Lung (tissue), 12 donors: ENCODE data around the gene SCLT1. TPM values are rescaled to one million over a fixed set of nuclear protein-coding genes. Genes with fewer than 3 reads are reported as not detected.

Experiments used
- ATAC-seq: fragments of 200-7000 bp; cut with Tn5 transposase; one replicate; pipeline ENCODE4 v1.9.1; 2020; ENCODE audit warnings: moderate number of reproducible peaks; ENCODE audit not compliant: insufficient read depth, low FRiP score
- DNase-seq, 3 donors: peaks; one replicate each; pipeline ENCODE4 v3.0.0-alpha.2; 2013 to 2017
- H3K27ac ChIP-seq, 2 donors: one replicate each; pipeline ENCODE4 v1.5.1; 2013; ENCODE audit warnings: mild to moderate bottlenecking in 2 of 2, moderate library complexity in 2 of 2, control low read depth in 1 of 2, inconsistent platforms in 1 of 2, low read depth in 1 of 2, low read length in 1 of 2
- H3K27me3 ChIP-seq, 3 donors: one replicate each; pipeline ENCODE4 v1.5.1; 2013; ENCODE audit warnings: low read length in 2 of 3; ENCODE audit not compliant: control insufficient read depth in 3 of 3, insufficient read depth in 3 of 3
- H3K36me3 ChIP-seq, 4 donors: one replicate each; pipeline ENCODE4 v1.5.1; 2013; ENCODE audit warnings: low read length in 4 of 4, mild to moderate bottlenecking in 1 of 4, moderate library complexity in 1 of 4; ENCODE audit not compliant: control insufficient read depth in 4 of 4, insufficient read depth in 4 of 4
- H3K4me1 ChIP-seq, 5 donors: one replicate each; pipeline ENCODE4 v1.5.1; 2013; ENCODE audit warnings: low read length in 5 of 5, mild to moderate bottlenecking in 2 of 5, moderate library complexity in 1 of 5; ENCODE audit not compliant: control insufficient read depth in 5 of 5, insufficient read depth in 5 of 5
- H3K4me3 ChIP-seq: one replicate; pipeline ENCODE4 v1.5.1; 2013; ENCODE audit warnings: mild to moderate bottlenecking, control low read depth, moderate library complexity
- H3K9ac ChIP-seq, 2 donors: one replicate each; pipeline ENCODE4 v1.5.1; 2013; ENCODE audit warnings: low read length in 2 of 2, control low read depth in 1 of 2; ENCODE audit not compliant: insufficient read depth in 1 of 2
- H3K9me3 ChIP-seq, 4 donors: one replicate each; pipeline ENCODE4 v1.5.1; 2013; ENCODE audit warnings: low read length in 3 of 4, mild to moderate bottlenecking in 1 of 4, moderate library complexity in 1 of 4; ENCODE audit not compliant: control insufficient read depth in 4 of 4, insufficient read depth in 3 of 4
- WGBS, 2 donors: extraction: QIAGEN DNeasy Blood & Tissue Kit; methylation state at CpG; one replicate each; pipeline ENCODE4 v1.1.7; 2013; 5-methylcytosine and 5-hydroxymethylcytosine counted together
- polyA plus RNA-seq, 2 donors: library from polyadenylated mRNA; stranded (reverse); fragments of 200-250 nt; gene quantifications; one replicate each; pipeline ENCODE4 v1.2.1, GENCODE V29; 2013
- total RNA-seq, 2 donors: library from RNA; depleted of rRNA in 1 of 2; stranded (reverse); fragments of >200 nt in 1 of 2; gene quantifications; one replicate each; pipeline ENCODE4 v1.2.1, GENCODE V29; 2014 to 2021
- TF ChIP-seq, protein P1 (sequence below): IDR thresholded peaks from 2 replicates; pipeline ENCODE4 v1.5.1; 2012; ENCODE audit warnings: mild to moderate bottlenecking; ENCODE audit errors: control extremely low read depth, extremely low read depth
- donor health status: control.
- donor health status: control.
- donor health status: Bipolar disorder and iron deficiency.
- donor health status: healthy.
- donor health status: DM: yes; HTN: yes; CAD: no.

The SCLT1 gene
- total and polyA plus RNA-seq, 4 donors: 4.3 to 31.8 (median 9.7) TPM

- Histone ChIP-seq H3K4me1 (peaks cover 0 to 16% (median 5%) of the 10 kb centered on the region in 5 donors), H3K9me3 (no peaks in the 10 kb centered on the region), H3K27me3 (no peaks in the 10 kb centered on the region), H3K36me3 (peaks cover 0 to 6% (median 4%) of the 10 kb centered on the region in 4 donors), H3K9ac (no peak overlapping the region), H3K4me3 (no peak overlapping the region), H3K27ac (no peak overlapping the region)
- DNase-seq (no peak), ATAC-seq (no peak)
- TF ChIP-seq, protein P1, sequence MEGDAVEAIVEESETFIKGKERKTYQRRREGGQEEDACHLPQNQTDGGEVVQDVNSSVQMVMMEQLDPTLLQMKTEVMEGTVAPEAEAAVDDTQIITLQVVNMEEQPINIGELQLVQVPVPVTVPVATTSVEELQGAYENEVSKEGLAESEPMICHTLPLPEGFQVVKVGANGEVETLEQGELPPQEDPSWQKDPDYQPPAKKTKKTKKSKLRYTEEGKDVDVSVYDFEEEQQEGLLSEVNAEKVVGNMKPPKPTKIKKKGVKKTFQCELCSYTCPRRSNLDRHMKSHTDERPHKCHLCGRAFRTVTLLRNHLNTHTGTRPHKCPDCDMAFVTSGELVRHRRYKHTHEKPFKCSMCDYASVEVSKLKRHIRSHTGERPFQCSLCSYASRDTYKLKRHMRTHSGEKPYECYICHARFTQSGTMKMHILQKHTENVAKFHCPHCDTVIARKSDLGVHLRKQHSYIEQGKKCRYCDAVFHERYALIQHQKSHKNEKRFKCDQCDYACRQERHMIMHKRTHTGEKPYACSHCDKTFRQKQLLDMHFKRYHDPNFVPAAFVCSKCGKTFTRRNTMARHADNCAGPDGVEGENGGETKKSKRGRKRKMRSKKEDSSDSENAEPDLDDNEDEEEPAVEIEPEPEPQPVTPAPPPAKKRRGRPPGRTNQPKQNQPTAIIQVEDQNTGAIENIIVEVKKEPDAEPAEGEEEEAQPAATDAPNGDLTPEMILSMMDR: no peak
- 91 to 96% methylated on average over 2 of the region's 2 CpGs for WGBS, 2 donors
Measured at GRCh38 chr4:129087516-129087915, 5.8 kb downstream of the SCLT1 start.

DNA sequence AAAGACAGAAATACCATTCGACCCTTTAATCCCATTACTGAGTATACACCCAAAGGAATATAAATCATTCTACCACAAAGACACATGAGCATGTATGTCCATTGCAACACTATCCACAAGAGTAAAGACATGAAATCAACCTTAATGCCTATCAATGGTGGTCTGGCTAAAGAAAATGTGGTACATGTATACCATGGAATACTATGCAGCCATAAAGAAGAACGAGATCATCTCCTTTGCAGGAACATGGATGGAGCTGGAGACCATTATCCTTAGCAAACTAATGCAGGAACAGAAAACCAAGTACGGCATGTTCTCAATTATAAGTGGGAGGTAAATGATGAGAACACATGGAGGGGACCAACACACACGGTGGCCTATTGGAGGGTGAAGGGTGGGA, 7.9 kb downstream of the SCLT1 start:
- Histone ChIP-seq H3K9ac (no peak overlapping the region), H3K4me1 (no peaks in the 10 kb centered on the region), H3K9me3 (peaks cover 0 to 3% (median under 1%) of the 10 kb centered on the region in 4 donors), H3K36me3 (peaks cover 2 to 17% (median 12%) of the 10 kb centered on the region in 4 donors), H3K27me3 (no peaks in the 10 kb centered on the region), H3K4me3 (no peak overlapping the region), H3K27ac (no peak overlapping the region)
- TF ChIP-seq, protein P1: no peak
- DNase-seq (no peak), ATAC-seq (no peak)
- WGBS, 2 donors: 97 to 98% methylated on average over 4 of the region's 4 CpGs

DNA sequence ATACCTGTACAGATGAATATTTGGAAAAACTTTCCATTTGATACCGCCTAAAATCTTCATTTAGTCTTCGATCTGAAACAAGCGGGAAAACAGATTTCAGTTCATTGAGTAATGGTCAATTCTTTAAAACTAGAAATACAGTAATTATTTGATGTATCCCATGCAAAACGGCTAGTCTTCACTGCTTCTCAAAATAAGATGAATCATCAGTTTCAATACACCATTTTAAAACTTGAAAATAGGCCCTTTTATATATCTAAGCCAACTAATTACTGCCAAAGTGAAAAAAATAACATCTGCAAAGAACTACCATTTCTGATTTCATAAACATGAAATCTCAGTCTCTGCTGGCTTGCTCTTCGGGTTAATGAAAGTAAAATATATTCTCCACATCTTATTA, 11.0 kb downstream of the SCLT1 start:
- Histone ChIP-seq H3K27me3 (no peaks in the 10 kb centered on the region), H3K9ac (no peak overlapping the region), H3K4me1 (no peaks in the 10 kb centered on the region), H3K9me3 (peaks cover 0 to 8% (median 4%) of the 10 kb centered on the region in 4 donors), H3K4me3 (no peak overlapping the region), H3K27ac (no peak overlapping the region), H3K36me3 (peaks cover 11 to 34% (median 24%) of the 10 kb centered on the region in 4 donors)
- no peak for ATAC-seq
- no peak for DNase-seq
- TF ChIP-seq, protein P1: no peak
- 94 to 98% methylated on average over 5 of the region's 5 CpGs for WGBS, 2 donors

- Histone ChIP-seq H3K4me1 (no peaks in the 10 kb centered on the region), H3K9ac (no peak overlapping the region), H3K36me3 (peaks cover 11 to 29% (median 20%) of the 10 kb centered on the region in 4 donors), H3K9me3 (peaks cover 0 to 8% (median 4%) of the 10 kb centered on the region in 4 donors), H3K27me3 (no peaks in the 10 kb centered on the region), H3K4me3 (no peak overlapping the region), H3K27ac (no peak overlapping the region)
- TF ChIP-seq, protein P1: no peak
- ATAC-seq (no peak), DNase-seq (no peak)
Measured at GRCh38 chr4:129080129-129080528, 13.2 kb downstream of the SCLT1 start.
